Rectal smooth muscle tissue (tissue), 1 donor: ENCODE measurements around the gene PRAC1.

ENCODE experiments used
- H3K27ac ChIP-seq: one replicate; pipeline ENCODE4 v1.7.0; 2013; ENCODE audit warnings: low read depth, low read length, inconsistent platforms
- H3K27me3 ChIP-seq: one replicate; pipeline ENCODE4 v1.7.0; 2013; ENCODE audit warnings: low read length; ENCODE audit not compliant: control insufficient read depth, insufficient read depth
- H3K36me3 ChIP-seq: one replicate; pipeline ENCODE4 v1.7.0; 2013; ENCODE audit warnings: low read length; ENCODE audit not compliant: control insufficient read depth, insufficient read depth
- H3K4me1 ChIP-seq: one replicate; pipeline ENCODE4 v1.7.0; 2013; ENCODE audit warnings: low read length; ENCODE audit not compliant: control insufficient read depth, insufficient read depth
- H3K4me3 ChIP-seq: one replicate; pipeline ENCODE4 v1.7.0; 2013; ENCODE audit warnings: low read length
- H3K9ac ChIP-seq: one replicate; pipeline ENCODE4 v1.7.0; 2013; ENCODE audit warnings: low read length

The PRAC1 gene

DNA sequence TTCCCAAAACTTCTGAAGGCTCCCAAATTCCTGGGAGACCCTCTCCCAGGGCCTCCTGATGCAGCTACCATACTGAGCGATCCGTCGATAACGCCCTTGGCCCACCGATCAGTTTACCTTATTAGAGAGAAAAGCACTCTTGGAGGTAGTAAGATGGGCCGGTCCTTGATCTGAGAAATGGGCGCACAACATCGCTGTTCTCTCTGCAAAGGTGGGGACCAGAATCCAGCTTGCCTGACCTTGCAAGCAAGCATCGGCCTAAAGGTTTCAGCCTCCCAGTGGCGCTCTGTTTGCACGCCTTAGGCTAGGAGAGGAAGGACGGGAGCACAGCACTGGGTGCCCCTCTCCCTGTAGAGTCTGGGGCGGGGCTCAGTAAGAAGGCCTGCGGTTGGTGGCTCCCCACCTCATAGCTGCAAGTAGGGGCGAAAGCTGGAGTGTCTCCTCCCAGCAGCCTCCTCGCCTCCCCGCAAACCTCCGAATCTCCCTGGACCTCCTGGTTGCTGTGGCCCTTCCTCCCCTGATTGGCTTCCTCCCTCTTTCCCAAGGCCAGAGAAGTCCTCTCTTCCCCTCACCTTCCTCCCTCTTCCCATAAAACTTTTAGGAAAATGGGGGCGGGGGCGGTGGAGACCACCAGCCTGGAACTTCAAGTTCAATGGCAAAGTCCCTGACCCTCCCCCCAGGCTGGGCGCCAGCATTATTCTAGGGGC is at the start of gene PRAC1:
TSS of gene PRAC1 (minus strand) at position 318 of the 707 bp plus-strand sequence. CDS start at position 192, 126 bp downstream.
- Histone ChIP-seq H3K27me3 (peaks cover 60% of the 10 kb centered on the region), H3K9ac (peak within 1 kb of the TSS; percentile 35), H3K4me1 (no peaks in the 10 kb centered on the region), H3K4me3 (peak within 1 kb of the TSS; percentile 55), H3K36me3 (no peaks in the 10 kb centered on the region), H3K27ac (no peak within 1 kb of the TSS)

DNA sequence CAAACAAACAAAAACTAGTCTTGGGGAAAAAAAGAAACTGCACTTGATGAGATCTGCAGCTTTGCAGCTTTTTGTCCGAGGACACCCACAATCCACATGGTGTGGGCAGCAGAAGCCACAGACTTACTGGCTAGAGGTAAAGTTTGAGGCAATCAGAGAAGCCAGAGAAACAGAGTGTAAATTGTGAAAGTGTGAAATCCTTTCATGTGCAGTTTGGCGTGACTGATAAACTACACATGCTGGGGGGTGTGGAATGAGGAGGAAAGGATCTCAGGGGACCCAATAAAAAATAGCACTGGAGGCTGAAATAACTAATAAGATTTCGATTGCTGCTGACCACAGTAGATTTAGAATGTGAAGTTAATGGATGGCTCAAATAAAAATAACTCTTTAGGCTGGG is 48.6 kb upstream of the PRAC1 start:
- no peaks in the 10 kb centered on the region for H3K36me3 ChIP-seq
- H3K27me3 ChIP-seq = no peaks in the 10 kb centered on the region
- no peak overlapping the region for H3K9ac ChIP-seq
- H3K4me3 ChIP-seq = no peak overlapping the region
- H3K4me1 ChIP-seq = no peaks in the 10 kb centered on the region
- no peak overlapping the region for H3K27ac ChIP-seq

DNA sequence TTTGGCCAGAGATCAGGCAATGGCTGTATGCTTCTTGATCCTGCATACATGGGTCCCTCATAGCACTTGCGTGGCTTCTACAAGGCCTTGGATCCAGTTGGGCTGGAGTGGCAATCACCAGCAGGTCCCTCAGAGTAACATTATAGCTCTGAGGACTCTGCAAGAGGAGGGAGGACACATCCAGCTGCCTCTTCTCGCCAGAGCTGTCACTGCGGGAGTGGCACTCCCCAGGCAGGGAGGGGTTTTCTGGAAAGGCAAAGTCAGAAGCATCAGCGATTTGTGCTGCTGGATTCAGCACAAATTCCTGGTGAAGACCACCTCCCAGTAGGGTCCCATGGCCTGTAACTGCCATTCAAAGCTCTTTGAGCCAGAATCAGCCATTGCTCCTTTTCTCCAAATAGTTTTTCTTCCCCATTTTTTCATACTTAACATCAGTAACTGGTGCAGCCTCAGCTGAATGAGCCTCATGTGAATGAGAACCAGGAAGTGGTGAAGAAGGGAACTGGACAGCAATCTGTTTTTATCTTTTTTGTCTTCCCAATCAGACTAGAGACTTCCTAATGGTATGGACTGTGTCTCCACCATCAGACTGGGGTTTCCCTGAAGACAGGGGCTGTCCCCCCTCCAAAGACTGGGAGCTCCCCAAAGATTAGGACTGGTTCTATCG is 46.8 kb upstream of the PRAC1 start:
- no peaks in the 10 kb centered on the region for H3K4me1 ChIP-seq
- H3K4me3 ChIP-seq = no peak overlapping the region
- no peak overlapping the region for H3K9ac ChIP-seq
- H3K36me3 ChIP-seq = no peaks in the 10 kb centered on the region
- H3K27me3 ChIP-seq = no peaks in the 10 kb centered on the region
- H3K27ac ChIP-seq = no peak overlapping the region

DNA sequence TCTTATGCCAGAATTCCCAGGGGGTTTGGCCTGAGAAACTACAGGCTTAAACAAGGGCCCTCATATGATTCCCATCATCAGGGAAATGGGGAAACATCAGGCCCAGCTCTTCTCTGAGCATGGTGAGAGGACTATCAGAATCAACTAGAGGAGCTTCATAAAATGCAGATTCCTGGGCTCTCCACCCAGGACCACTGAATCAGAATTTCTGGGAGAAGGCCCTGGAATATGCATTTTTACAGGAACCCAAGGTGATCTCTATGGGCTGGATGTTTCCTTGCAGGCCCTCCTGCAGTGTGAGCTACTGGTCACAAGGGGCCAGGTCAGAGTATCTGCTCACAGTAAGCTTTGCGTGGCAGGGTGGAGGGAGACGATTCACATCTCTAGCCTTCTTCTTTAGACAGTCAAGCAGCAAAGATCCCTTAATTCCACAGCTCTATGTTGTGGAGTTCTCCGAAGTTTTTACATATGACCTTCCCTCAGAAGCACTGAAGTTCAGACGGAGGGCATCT is 45.0 kb upstream of the PRAC1 start:
- Histone ChIP-seq H3K9ac (no peak overlapping the region), H3K27me3 (no peaks in the 10 kb centered on the region), H3K36me3 (no peaks in the 10 kb centered on the region), H3K4me3 (no peak overlapping the region), H3K4me1 (no peaks in the 10 kb centered on the region), H3K27ac (no peak overlapping the region)

DNA sequence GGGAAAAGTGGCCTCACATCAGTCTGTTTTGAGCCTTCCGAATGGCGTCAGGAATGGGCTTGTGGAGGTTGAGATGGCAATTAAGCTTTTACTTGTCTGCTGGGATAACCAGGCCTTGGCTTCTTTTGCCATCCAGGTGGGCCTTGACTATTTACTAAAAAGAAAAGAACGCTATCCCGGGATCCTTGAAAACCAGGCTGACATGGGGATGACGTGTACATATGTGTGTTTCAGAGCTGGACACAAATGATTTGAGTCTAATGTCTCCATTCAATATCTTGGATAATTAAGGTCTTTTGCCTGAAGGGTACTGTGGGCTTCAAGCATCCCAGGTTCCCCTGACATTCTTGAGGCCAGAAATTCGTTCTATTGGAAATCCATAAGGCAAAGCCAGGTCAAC is 38.8 kb upstream of the PRAC1 start:
- Histone ChIP-seq H3K36me3 (no peaks in the 10 kb centered on the region), H3K4me1 (no peaks in the 10 kb centered on the region), H3K27ac (no peak overlapping the region), H3K4me3 (no peak overlapping the region), H3K9ac (no peak overlapping the region), H3K27me3 (peaks cover 3% of the 10 kb centered on the region)

DNA sequence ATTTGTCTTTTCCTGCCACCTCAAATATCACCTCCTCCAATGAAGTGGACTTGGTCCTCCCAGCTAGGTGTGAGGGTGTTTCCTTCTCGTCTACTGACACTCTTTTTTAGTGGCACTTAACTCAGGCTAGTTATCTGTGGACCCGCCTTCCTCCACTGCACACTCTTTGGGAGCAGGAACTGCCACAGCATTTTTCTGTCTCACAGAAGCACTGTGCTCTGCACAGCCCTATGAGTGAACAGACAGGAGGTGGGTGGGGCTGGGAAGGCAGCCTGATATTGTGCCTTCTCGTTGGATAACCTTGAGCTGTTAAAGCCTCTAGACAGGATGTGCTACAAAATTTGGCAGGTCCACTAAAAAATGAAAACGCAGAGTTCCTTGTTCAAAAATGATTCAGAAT is 38.1 kb upstream of the PRAC1 start:
- Histone ChIP-seq H3K27me3 (peaks cover 3% of the 10 kb centered on the region), H3K4me1 (no peaks in the 10 kb centered on the region), H3K9ac (no peak overlapping the region), H3K36me3 (no peaks in the 10 kb centered on the region), H3K4me3 (no peak overlapping the region), H3K27ac (no peak overlapping the region)

DNA sequence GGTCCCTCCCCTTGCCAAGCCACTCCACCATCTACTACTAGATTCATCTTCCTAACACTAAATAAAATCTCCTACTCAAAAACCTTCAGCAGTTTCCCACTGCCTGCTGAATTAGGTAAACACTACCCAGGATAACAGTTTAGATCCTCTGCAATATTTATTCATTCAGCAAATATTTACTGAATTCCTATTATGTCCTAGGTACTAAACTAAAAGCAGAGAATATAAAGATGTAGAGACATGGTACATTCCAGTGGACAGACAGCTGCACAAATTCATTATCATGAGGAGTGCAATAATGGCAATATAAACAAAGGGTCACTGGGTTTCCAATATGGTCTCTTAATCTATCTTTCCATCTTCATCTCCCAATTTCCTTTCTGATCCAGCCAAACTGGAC is 37.0 kb upstream of the PRAC1 start:
- Histone ChIP-seq H3K27ac (no peak overlapping the region), H3K4me1 (no peaks in the 10 kb centered on the region), H3K27me3 (peaks cover 14% of the 10 kb centered on the region), H3K4me3 (no peak overlapping the region), H3K36me3 (no peaks in the 10 kb centered on the region), H3K9ac (no peak overlapping the region)

DNA sequence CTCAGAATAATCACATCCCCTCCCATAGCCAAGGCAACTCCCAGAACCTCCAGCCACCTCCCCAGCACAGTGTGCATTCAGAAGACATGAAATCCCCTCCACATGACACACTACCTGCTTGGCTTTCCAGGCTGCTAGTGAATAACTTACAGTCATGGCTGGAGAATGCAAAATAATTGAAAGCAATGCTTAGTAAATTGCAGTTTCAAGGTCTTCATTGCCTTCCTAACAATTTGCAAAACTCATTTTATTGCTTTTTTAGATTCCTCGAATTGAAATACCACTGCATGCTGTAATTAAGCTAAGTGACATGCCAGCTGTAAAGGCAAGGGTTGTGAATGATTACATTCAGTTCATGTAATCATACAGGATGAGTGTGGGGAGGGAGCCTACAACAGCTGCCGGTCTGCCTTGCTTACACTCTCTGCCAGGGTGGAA is 35.2 kb upstream of the PRAC1 start:
- Histone ChIP-seq H3K9ac (no peak overlapping the region), H3K36me3 (no peaks in the 10 kb centered on the region), H3K27me3 (peaks cover 31% of the 10 kb centered on the region), H3K4me1 (no peaks in the 10 kb centered on the region), H3K27ac (no peak overlapping the region), H3K4me3 (no peak overlapping the region)

DNA sequence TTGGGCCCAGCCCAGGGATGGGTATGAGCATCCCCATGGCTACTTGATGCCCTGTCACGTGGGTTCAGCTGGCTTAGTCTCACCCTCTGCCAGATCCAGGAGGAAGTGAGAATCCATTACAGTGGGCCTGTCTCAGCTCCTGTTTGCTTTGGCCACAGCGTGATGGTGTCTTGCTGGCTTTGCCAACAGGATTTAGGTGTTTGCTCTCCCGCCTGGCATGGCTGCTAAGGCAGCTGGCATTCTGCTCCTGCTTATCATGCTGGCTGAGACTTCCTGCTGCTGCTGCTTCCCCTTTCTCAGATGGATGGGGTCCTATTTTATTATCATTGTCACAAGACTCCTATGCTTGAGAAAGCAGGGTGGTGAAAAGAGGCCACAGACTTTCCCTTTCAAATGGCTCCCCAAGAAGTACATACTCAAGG is 34.5 kb upstream of the PRAC1 start:
- H3K36me3 ChIP-seq = no peaks in the 10 kb centered on the region
- no peaks in the 10 kb centered on the region for H3K4me1 ChIP-seq
- no peak overlapping the region for H3K27ac ChIP-seq
- no peak overlapping the region for H3K4me3 ChIP-seq
- H3K27me3 ChIP-seq = peaks cover 38% of the 10 kb centered on the region
- H3K9ac ChIP-seq = no peak overlapping the region

DNA sequence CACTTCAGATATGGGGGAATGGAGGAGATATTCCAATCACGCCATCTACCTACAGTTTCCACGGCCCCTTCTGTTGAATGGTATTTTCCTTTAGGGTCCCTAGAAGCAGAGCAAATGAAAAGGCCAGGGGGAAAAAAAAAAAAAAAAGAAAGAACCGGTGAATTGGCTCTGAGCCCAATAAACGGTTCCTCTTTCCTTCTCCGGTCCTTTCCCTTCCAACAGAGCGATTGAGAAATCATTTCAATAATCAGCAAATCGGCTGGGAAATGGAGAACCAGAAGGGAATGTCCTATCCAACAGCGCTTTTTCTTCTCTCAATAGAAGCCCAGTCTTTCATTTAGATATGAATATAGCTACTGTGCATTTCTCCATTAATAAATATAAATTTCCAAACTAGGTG is 33.0 kb upstream of the PRAC1 start:
- no peaks in the 10 kb centered on the region for H3K4me1 ChIP-seq
- H3K9ac ChIP-seq = no peak overlapping the region
- H3K27me3 ChIP-seq = peaks cover 46% of the 10 kb centered on the region
- no peak overlapping the region for H3K27ac ChIP-seq
- H3K36me3 ChIP-seq = no peaks in the 10 kb centered on the region
- no peak overlapping the region for H3K4me3 ChIP-seq

DNA sequence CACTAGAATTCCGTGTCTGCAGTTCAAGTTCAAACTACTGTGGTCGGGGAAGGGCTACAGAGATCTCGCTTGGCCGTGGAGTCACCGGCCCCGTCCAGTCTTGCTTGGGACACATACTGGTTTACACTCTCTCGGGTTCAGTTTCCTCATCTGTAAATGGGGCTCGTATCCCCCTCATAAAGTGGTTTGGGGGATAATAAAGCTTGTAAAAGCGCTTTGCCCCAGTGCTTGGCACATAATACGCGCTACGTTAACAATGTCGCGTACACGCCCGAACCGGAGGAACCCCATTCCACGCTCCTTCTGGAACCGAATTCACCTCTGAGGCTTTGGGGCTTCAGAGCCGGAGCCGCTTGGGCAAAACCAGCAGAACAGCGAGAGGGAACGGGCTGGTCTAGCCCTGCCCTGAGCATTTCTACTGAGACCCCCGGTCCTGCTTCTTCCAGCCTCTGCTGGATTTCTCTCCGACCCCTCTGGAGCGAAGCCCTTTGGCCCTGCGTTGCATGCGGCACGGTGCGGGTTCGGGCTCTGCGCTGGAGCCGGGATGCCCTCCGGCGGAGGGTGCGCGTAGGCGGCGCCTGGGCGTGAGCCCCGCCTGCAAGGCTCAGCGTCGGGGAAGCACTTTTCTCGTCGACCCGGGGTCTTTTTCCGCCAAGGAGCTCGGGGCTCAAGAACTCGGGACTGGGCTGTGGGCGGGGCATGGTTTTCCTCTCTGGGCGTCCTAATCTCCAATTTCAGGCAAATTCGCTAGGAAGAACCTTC is 32.4 kb upstream of the PRAC1 start:
- peak overlapping the region; percentile 21 for H3K4me3 ChIP-seq
- no peak overlapping the region for H3K9ac ChIP-seq
- no peaks in the 10 kb centered on the region for H3K4me1 ChIP-seq
- H3K36me3 ChIP-seq = no peaks in the 10 kb centered on the region
- no peak overlapping the region for H3K27ac ChIP-seq
- H3K27me3 ChIP-seq = peaks cover 53% of the 10 kb centered on the region

DNA sequence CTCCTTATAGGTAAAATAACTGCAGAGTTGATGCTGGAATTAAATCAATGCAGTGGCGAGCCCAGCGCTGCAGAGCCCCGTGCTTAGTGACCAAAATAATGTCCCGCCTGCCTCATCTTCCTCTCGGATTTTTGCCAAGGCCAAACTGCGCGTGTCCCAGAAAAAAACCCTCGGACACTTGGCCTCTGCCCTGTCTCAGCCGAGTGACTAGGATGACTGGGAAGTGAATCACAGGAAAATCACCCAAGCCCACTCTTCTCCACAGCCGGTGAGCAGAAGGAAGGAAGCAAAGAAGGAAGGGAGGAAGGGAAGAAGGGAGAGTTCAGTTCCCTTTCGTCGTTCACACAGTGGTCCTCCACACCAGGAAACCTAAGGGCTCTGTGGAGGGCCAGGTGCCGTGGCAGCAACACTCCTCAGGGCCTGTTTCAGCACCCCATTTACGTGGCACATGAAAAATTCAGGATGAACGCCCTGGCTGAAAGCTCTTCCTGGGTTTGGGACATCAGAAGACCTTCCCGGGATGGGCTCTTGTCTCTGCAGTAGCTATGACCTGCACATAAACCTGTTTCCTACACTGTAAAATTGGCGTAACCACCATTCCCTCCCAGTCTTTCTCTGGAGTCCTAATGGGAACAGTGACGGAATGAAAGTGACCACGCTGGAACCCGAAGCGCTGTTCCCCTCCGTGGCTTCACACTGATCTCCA is 31.6 kb upstream of the PRAC1 start:
- no peaks in the 10 kb centered on the region for H3K36me3 ChIP-seq
- H3K9ac ChIP-seq = no peak overlapping the region
- H3K4me3 ChIP-seq = no peak overlapping the region
- no peak overlapping the region for H3K27ac ChIP-seq
- H3K27me3 ChIP-seq = peaks cover 58% of the 10 kb centered on the region
- no peaks in the 10 kb centered on the region for H3K4me1 ChIP-seq
